NB4 (cell line): Measurements from ENCODE around the gene ADARB2.

Source experiments
- DNase-seq: peaks from one replicate; pipeline ENCODE4 v3.0.0; 2010; ENCODE audit warnings: low read depth
- H3K4me3 ChIP-seq: one replicate; pipeline ENCODE4 v1.5.1; 2011; ENCODE audit warnings: mild to moderate bottlenecking, low read depth, low read length, moderate library complexity
- CTCF ChIP-seq: IDR thresholded peaks from one replicate; pipeline ENCODE4 v1.5.1; 2012; ENCODE audit warnings: low read depth, low read length
- MYC ChIP-seq: IDR thresholded peaks from 2 replicates; pipeline ENCODE4 v1.6.1; 2011; ENCODE audit warnings: low read depth, low read length
- POLR2A ChIP-seq: IDR thresholded peaks from 2 replicates; pipeline ENCODE4 v1.6.1; 2011; ENCODE audit warnings: mild to moderate bottlenecking; ENCODE audit not compliant: insufficient read length; ENCODE audit errors: extremely low read depth
- TF ChIP-seq, protein P1 (sequence below): IDR thresholded peaks from 2 replicates; pipeline ENCODE4 v1.6.1; 2011; ENCODE audit warnings: low read depth, low read length

The ADARB2 gene

GRCh38 chr10:1267568-1267967 lies 469.8 kb downstream of the ADARB2 start:
- no peak overlapping the region for H3K4me3 ChIP-seq
- DNase-seq: no peak
- TF ChIP-seq MYC (no peak), POLR2A (no peak), CTCF (no peak)
- TF ChIP-seq, protein P1, sequence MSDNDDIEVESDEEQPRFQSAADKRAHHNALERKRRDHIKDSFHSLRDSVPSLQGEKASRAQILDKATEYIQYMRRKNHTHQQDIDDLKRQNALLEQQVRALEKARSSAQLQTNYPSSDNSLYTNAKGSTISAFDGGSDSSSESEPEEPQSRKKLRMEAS: no peak

GRCh38 chr10:1267148-1267547 lies 470.2 kb downstream of the ADARB2 start:
- DNase-seq: no peak
- TF ChIP-seq, protein P1: no peak
- no peak for TF ChIP-seq POLR2A
- TF ChIP-seq CTCF: no peak
- TF ChIP-seq MYC: no peak
- H3K4me3 ChIP-seq: no peak overlapping the region

DNA sequence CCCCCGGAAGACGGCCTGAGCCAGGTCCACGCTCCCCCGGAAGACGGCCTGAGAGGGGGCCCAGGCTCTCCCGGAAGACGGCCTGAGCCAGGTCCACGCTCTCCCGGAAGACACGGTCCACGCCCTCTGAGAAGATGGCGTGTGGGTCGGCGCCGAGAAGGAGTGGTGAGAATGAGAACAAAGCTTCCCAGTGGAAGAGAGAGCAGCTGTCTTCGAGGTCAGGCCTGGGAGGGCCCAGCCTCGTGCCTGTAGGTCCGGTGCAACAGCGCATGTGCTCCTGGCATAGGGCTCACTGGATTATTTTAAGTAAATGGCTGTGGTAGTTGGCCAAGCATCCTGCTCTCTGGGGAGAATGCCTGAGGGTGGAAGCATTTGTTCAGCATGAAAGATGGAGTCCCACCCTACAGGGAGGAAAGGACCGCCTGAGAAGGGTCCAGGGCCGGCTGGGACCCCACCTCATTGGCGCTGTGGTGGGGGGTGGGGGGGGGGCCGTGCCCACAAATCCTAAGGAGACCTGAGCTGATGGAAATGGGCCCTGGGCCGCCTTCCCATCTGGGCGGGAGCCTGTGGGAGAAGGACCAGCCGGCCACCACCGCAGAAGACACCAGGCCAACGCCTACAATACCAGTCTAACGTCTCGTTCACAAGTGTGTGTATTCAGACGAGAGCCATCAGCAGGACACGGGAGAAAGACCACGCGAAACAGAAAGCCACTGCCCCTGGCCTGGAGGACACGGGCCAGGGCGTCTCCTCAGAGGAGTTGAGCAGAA lies 471.1 kb downstream of the ADARB2 start:
- no peak for DNase-seq
- no peak for TF ChIP-seq POLR2A
- TF ChIP-seq, protein P1: no peak
- no peak for TF ChIP-seq MYC
- TF ChIP-seq CTCF: no peak
- H3K4me3 ChIP-seq: no peak overlapping the region

DNA sequence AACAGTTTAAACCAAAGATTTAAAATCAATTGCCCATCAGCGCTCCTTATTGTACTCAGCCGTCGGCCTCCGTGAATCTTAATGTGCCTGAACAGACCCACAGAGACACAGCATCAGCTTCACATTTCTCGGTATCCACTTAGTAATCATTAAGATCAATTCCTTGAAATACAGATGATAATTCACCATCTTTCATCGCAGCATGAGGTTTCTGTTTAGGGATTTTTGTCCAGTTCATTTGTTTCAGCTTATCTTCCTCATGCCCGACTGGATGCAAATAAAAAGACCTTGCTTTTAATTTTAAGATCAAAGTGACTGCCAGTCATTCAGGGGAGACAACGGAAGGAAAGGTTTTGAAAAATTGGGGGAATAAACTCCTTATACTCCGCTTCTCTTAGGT lies 473.3 kb downstream of the ADARB2 start:
- TF ChIP-seq MYC (no peak), POLR2A (no peak), CTCF (no peak)
- H3K4me3 ChIP-seq: no peak overlapping the region
- no peak for DNase-seq

- TF ChIP-seq POLR2A: no peak
- TF ChIP-seq, protein P1: no peak
- TF ChIP-seq CTCF: no peak
- no peak for TF ChIP-seq MYC
- no peak overlapping the region for H3K4me3 ChIP-seq
Measured at GRCh38 chr10:1257274-1257673, 480.1 kb downstream of the ADARB2 start.

GRCh38 chr10:1256432-1256725 lies 480.9 kb downstream of the ADARB2 start:
- DNase-seq: no peak
- no peak for TF ChIP-seq MYC
- no peak for TF ChIP-seq POLR2A
- TF ChIP-seq, protein P1: no peak
- no peak for TF ChIP-seq CTCF
- no peak overlapping the region for H3K4me3 ChIP-seq

More at GRCh38 chr10:1257274-1257673, 480.1 kb downstream of the ADARB2 start:
- no peak for DNase-seq
